NCI-H446 treated with DMSO at 0.1 percent for 48 hours (cell line): Measurements from ENCODE around the gene C14orf93.

ENCODE experiments used
- DNase-seq: peaks from one replicate; lab custom pipeline; 2025; lab: John Stamatoyannopoulos, UW

C14orf93 gene

DNA sequence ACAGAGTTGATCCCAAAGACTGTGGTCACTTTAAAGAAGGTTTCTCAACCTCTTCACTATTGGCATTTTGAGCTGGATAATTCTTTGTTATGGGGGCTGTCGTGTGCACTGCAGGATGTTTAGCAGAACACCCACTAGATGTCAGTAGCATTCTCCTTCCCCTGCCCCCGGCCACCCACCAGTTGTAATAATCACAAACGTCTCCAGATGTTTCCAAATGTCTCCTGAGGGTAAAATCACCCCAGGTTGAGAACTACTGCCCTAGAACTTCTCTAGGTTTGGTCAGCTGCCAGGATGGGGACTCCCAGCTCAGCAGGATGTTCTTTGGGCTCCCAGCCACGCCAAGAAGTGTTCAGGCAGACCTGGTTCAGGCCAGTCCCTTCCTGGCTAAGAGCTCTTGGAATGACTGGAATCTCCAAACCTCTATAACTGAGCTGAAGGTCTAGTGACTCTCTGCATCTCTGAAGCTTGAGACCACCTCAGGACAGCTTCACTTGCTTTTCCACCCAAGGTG lies 15.1 kb downstream of the C14orf93 start:
- DNase-seq, result no peak

DNA sequence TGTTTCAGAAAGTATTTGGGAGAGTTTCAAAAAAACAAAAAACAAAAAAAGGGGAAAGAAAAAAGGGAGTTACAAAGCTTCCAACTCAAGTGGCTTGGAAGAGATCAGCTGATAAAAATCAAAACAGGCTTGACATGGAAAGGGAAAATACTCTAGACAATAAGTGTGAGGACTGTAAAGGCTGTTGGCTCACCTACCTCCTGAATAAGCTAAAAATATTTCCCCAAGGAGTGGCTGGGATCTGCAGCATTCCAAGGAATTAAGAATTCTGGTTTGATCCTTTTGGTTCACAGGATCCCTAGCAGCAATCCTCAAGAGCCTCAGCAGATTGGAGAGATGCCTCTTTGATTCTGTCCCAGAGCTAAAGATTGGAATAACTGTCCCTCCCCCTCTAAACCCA lies 16.4 kb downstream of the C14orf93 start:
- no peak for DNase-seq

GRCh38 chr14:22991852-22992251 lies 18.1 kb downstream of the C14orf93 start:
- DNase-seq, result no peak

- no peak for DNase-seq
Measured at GRCh38 chr14:22987291-22987690, 22.7 kb downstream of the C14orf93 start.

GRCh38 chr14:22986508-22987054 lies 23.4 kb downstream of the C14orf93 start:
- peak; percentile 60 for DNase-seq

DNA sequence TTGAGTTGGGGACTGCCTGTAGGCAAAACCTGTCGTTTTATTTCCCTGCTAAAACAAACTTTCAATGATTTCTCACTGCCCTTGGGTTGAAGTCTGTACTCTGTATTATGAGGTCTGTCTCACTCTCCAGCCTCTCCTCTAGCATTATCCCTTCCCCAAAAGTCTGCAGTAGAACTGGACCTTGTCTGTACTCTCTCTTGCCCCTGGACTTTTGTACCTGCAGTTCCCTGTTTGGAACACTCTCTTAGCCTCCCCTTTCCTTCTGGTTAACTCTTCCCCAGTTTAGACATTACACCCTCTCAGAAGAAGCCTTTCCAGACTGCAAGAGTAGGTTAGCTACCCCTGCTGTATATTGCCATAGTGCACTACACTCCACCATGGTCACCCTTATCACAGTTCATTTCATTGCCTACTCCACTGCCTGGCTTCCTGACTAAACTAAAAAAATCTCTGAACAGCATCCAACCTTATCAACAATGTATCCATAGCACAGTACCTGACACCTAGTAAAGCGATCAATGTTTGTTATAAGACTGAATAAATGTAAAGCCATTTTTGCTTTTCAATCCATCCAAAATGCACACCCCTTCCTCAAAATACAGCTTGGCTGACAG lies 23.9 kb downstream of the C14orf93 start:
- no peak for DNase-seq

DNA sequence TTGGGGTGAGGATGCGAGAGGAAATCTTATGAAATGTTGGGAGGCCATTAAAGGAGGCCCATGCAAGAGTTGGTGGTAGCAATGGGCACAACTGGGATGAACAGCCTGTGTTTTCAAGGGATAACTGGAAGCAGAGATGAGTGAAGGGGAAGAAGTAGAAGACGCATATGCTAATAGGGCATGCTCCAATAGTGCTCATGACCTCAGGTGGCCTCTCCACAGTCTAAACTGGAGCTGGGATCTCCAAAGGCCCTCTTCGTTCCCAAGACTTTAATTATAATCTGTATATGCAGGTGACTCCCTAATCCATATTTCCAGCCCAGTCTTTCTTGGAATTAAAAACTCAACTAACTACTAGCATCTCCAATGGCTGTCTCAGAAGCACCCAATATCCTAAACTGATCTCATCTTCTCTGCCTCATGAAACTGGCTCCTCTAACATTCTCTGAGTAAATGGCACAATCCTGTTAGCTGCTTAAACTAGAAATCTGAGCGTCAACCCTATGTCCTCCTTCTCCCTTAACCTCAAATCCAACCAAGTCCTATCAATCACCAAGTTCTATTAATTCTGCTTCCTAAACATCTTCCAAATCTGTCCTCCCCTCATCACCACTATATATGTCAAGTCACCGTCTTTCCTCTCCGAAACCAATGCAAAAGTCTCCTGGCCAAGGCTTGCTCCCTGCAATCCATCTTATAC lies 24.8 kb downstream of the C14orf93 start:
- DNase-seq, result no peak

- peak; percentile 40 for DNase-seq
Measured at GRCh38 chr14:22982477-22983245, 27.3 kb downstream of the C14orf93 start, which contains the start of gene AJUBA. Gene AJUBA, minus strand, starts transcription at chr14:22982551. Its CDS starts 285 bp downstream, at chr14:22982266.

DNA sequence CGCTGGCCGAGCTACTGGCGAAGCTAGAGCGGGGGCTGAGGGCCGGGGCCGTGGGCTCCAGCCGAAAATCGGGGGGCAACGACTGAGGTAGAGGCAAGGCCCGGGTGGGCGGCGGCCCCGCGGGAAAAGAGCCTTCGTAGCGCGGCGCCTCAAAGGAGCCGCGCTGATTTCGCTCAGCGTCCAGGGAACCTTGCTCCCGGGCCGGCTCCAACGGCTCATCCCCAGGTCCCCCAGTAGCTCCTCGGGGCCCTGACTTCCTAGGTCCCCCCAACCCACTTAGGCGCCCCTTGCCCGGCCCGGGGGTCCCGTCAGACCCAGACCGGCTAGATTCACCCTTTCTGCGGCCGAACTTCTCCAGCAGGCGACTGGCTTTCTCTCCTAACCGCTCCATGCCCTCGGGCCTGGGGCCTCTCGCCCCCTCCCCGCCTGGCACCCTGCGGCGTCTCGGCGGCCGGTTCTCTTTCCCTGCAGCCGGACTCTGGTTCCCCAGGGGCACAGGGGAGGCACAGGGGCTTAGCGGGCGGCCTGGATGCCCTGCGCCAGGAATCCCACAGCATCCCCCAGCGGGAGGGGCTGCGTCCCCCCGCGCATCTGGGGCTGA lies 28.0 kb downstream of the C14orf93 start:
- no peak for DNase-seq

- no peak for DNase-seq
Measured at GRCh38 chr14:22981090-22981875, 28.7 kb downstream of the C14orf93 start.

- no peak for DNase-seq
Measured at GRCh38 chr14:22980672-22981089, 29.3 kb downstream of the C14orf93 start.

- DNase-seq, result no peak
Measured at GRCh38 chr14:22979748-22980392, 30.1 kb downstream of the C14orf93 start.

- DNase-seq, result no peak
Measured at GRCh38 chr14:22978981-22979671, 30.8 kb downstream of the C14orf93 start.

- DNase-seq, result no peak
Measured at GRCh38 chr14:22978487-22978837, 31.5 kb downstream of the C14orf93 start.

DNA sequence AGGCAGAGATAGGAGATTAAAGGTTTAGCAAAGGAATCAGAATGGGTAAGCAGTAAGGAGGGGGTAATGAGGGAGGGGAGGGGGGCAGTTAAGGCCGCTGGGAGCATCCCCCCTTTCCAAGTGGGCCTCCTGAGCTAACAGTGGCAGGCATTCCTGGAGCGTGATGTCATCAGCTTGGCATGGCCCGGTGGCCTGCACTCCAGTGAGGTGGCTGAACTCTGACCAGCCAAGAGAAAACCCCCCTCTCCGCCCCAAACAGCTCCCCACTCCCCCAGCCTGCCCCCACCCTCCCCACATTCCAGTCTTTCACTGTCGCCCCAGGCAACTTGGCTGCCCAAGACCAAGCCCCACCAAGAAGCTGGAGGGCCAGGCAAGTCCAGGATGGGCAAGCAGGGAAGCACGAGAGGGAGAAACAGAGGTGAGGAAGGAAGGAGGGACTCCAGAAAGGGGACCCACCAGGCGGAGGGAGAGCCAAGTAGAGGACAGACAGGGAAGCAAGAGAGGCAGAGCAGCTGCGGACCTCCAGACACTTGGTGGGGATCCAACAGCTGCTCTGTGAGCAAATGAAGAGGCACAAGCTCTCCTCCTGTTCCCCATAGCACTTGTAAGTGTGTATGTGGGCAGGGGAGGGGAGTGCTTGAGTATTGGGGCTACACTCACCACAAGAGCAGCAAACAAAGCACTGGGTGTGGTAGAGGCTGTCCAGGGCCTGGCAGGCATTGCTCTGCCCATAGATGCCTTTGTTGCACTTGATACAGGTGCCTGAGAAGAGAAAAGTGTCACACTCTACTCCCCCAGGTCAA lies 32.1 kb downstream of the C14orf93 start:
- DNase-seq, result peak; percentile 28

DNA sequence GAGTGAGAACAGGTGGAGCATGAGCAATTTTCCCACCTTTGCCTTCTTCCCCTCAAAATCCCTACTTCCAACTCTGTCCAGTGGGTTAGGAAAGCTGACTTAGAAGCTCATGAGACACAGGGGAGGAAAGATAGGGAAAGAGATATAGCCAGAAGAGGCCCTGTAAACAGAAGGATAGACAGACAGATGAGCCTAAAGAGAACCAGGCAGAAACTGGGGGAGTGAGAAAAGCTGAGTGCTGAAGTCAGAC lies 32.6 kb downstream of the C14orf93 start:
- DNase-seq, result no peak

DNA sequence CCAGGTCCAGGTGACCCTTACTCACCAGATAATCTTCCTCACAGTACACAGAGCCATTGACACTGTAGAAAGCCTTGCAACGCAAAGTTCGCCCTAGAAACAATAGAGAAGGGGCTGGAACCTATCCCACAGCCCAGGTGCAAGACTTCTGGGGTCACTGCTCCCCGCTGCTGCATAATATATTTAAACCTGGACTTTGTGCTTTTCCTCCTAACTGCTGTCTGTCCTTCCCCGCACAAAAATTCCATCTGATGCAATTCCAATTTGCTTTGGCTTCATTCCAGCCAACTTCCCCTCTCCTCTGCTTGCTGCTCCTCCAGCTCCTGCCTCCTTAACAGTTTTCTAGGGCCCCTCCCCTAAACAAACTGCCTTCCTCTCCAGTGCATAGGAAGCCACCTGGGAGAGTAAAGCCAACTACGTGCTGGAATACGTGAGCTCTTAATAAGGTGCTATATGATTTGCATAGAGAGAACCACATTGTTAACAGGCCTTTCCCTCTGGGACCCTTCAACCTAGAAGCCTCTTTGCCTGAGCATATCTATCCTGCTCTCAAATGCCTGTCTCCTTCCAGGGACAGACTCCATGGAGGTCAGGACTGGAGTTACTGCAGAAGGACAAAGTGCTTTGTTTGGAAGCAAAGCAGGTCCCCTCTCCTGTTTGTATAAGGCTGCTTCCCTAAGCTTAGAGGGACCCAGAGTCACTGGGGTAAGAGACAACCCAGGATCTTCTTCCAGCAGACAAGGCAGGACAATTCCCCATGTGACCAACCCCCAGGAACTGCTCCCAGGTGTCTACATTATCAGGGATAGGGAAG lies 33.1 kb downstream of the C14orf93 start:
- no peak for DNase-seq

- DNase-seq, result no peak
Measured at GRCh38 chr14:22974530-22975313, 35.2 kb downstream of the C14orf93 start.
